IMR-90 (cell line): ENCODE measurements around the gene APAF1. TPM values are rescaled to one million over a fixed set of nuclear protein-coding genes. Genes with fewer than 3 reads are reported as not detected.
A peak's percentile ranks its signal among the peaks of the same experiment; 100 is the strongest.

Source experiments
- ATAC-seq: fragments of 200-7000 bp; cut with Tn5 transposase; 2 replicates; pipeline ENCODE4 v1.9.1; 2020; ENCODE audit warnings: low read depth, mild to moderate bottlenecking, moderate library complexity
- BruUV-seq: library from RNA; stranded (reverse); fragments of 400-500 nt; replicated peaks from 2 replicates; lab custom pipeline; 2021; lab: Mats Ljungman, UMichigan
- CTCF ChIA-PET: fragments of 300-600 bp; formaldehyde crosslinking; extraction: SDS; loops from one replicate; lab custom pipeline; 2021; ENCODE audit warnings: antibody characterized with exemption; lab: Yijun Ruan, JAX
- POLR2A ChIA-PET: fragments of 300-600 bp; sonication (Branson Sonifier 250); formaldehyde crosslinking; loops from one replicate; lab custom pipeline; 2022; ENCODE audit warnings: antibody characterized with exemption; ENCODE audit not compliant: unreplicated experiment; lab: Charles Lee
- DNase-seq: peaks from one replicate; pipeline ENCODE4 v3.0.0; 2013
- H2AFZ ChIP-seq: replicated peaks from 2 replicates; pipeline ENCODE3; 2013; ENCODE audit warnings: low read length, mild to moderate bottlenecking; ENCODE audit not compliant: poor library complexity
- H2AK5ac ChIP-seq: 2 replicates; pipeline ENCODE4 v1.6.1; 2013; ENCODE audit warnings: low read depth, low read length, inconsistent platforms
- H2AK9ac ChIP-seq: replicated peaks from 2 replicates; pipeline ENCODE3; 2013; ENCODE audit warnings: mild to moderate bottlenecking, low read depth, low read length, moderate library complexity; ENCODE audit not compliant: poor library complexity
- H2BK120ac ChIP-seq: 2 replicates; pipeline ENCODE4 v1.6.1; 2013; ENCODE audit warnings: low read depth, low read length, inconsistent platforms
- H2BK15ac ChIP-seq: 3 replicates; pipeline ENCODE4 v1.6.1; 2013; ENCODE audit warnings: low read depth, low read length, inconsistent platforms
- H2BK20ac ChIP-seq: 2 replicates; pipeline ENCODE4 v1.6.1; 2013; ENCODE audit warnings: low read depth, mild to moderate bottlenecking, inconsistent platforms, low read length, moderate library complexity
- H2BK5ac ChIP-seq: 2 replicates; pipeline ENCODE4 v1.6.1; 2013; ENCODE audit warnings: mild to moderate bottlenecking, low read depth, low read length, inconsistent platforms; ENCODE audit not compliant: poor library complexity, severe bottlenecking
- H3K14ac ChIP-seq: replicated peaks from 2 replicates; pipeline ENCODE4 v1.6.1; 2013; ENCODE audit warnings: low read depth, low read length, inconsistent platforms
- H3K18ac ChIP-seq: 2 replicates; pipeline ENCODE4 v1.6.1; 2013; ENCODE audit warnings: low read depth, low read length, control low read depth
- H3K23ac ChIP-seq: 2 replicates; pipeline ENCODE4 v1.6.1; 2013; ENCODE audit warnings: low read depth, low read length, inconsistent platforms
- H3K27ac ChIP-seq: 2 replicates; pipeline ENCODE4 v1.5.1; 2013; ENCODE audit warnings: mild to moderate bottlenecking, control low read depth, low read length; ENCODE audit not compliant: insufficient read depth
- H3K27me3 ChIP-seq: 2 replicates; pipeline ENCODE4 v1.6.1; 2013; ENCODE audit warnings: low read length; ENCODE audit not compliant: control insufficient read depth, insufficient read depth
- H3K36me3 ChIP-seq: 2 replicates; pipeline ENCODE4 v1.6.1; 2013; ENCODE audit warnings: low read length, mixed read lengths; ENCODE audit not compliant: control insufficient read depth, insufficient read depth
- H3K4ac ChIP-seq: 2 replicates; pipeline ENCODE4 v1.6.1; 2013; ENCODE audit warnings: low read depth, low read length, inconsistent platforms
- H3K4me1 ChIP-seq: 2 replicates; pipeline ENCODE4 v1.6.1; 2013; ENCODE audit warnings: low read length, mixed read lengths; ENCODE audit not compliant: control insufficient read depth, insufficient read depth
- H3K4me2 ChIP-seq: 2 replicates; pipeline ENCODE4 v1.6.1; 2013; ENCODE audit warnings: low read depth, mild to moderate bottlenecking, control low read depth, low read length, moderate library complexity
- H3K4me3 ChIP-seq: 2 replicates; pipeline ENCODE4 v1.5.1; 2013; ENCODE audit warnings: low read depth, mild to moderate bottlenecking, control low read depth, low read length, moderate library complexity; ENCODE audit not compliant: insufficient read depth
- H3K56ac ChIP-seq: 2 replicates; pipeline ENCODE4 v1.6.1; 2013; ENCODE audit warnings: low read length, inconsistent platforms; ENCODE audit not compliant: insufficient read depth; ENCODE audit errors: extremely low read depth
- H3K79me1 ChIP-seq, 2 experiments: 2 replicates each; pipeline ENCODE4 v1.6.1; 2013; ENCODE audit warnings: low read length in 2 of 2, inconsistent platforms in 1 of 2, low read depth in 1 of 2
- H3K9ac ChIP-seq: 2 replicates; pipeline ENCODE4 v1.6.1; 2013; ENCODE audit warnings: low read depth, low read length, control low read depth
- H3K9me1 ChIP-seq: 2 replicates; pipeline ENCODE4 v1.6.1; 2013; ENCODE audit warnings: low read length, inconsistent platforms; ENCODE audit not compliant: insufficient read depth
- H3K9me3 ChIP-seq: 2 replicates; pipeline ENCODE4 v1.6.1; 2013; ENCODE audit warnings: low read length; ENCODE audit not compliant: control insufficient read depth, insufficient read depth
- H4K20me1 ChIP-seq: 2 replicates; pipeline ENCODE4 v1.6.1; 2013; ENCODE audit warnings: low read length, inconsistent platforms; ENCODE audit not compliant: insufficient read depth
- H4K5ac ChIP-seq: 2 replicates; pipeline ENCODE4 v1.6.1; 2013; ENCODE audit warnings: mild to moderate bottlenecking, low read depth, low read length, control low read depth
- H4K8ac ChIP-seq, 2 experiments: 2 replicates each; pipeline ENCODE4 v1.6.1; 2013; ENCODE audit warnings: low read depth in 2 of 2, low read length in 2 of 2, control low read depth in 1 of 2, inconsistent platforms in 1 of 2
- H4K91ac ChIP-seq: 2 replicates; pipeline ENCODE4 v1.6.1; 2013; ENCODE audit warnings: low read depth, low read length, inconsistent platforms; ENCODE audit not compliant: insufficient read depth
- CEBPB ChIP-seq: IDR thresholded peaks from 2 replicates; pipeline ENCODE4 v1.6.1; 2012; ENCODE audit warnings: low read depth, low read length, improper control_type of control experiment
- CHD1 ChIP-seq: IDR thresholded peaks from 2 replicates; pipeline ENCODE4 v1.6.1; 2012; ENCODE audit warnings: low read depth, low read length, improper control_type of control experiment
- FOS ChIP-seq: fragments of 150-350 bp; IDR thresholded peaks from 2 replicates; pipeline ENCODE4 v1.6.1; 2016; ENCODE audit warnings: low read depth, low read length
- MAZ ChIP-seq: IDR thresholded peaks from 2 replicates; pipeline ENCODE4 v1.6.1; 2012; ENCODE audit warnings: low read depth, mild to moderate bottlenecking, low read length, improper control_type of control experiment, moderate library complexity, borderline replicate concordance
- MXI1 ChIP-seq: IDR thresholded peaks from 2 replicates; pipeline ENCODE4 v1.6.1; 2012; ENCODE audit warnings: low read depth, mild to moderate bottlenecking, low read length, moderate library complexity, borderline replicate concordance
- POLR2A ChIP-seq: IDR thresholded peaks from 2 replicates; pipeline ENCODE4 v1.6.1; 2012; ENCODE audit warnings: mild to moderate bottlenecking, low read depth, low read length
- RAD21 ChIP-seq: IDR thresholded peaks from 2 replicates; pipeline ENCODE4 v1.6.1; 2012; ENCODE audit warnings: low read length, improper control_type of control experiment
- RCOR1 ChIP-seq: IDR thresholded peaks from 2 replicates; pipeline ENCODE4 v1.6.1; 2012; ENCODE audit warnings: mild to moderate bottlenecking, low read length, improper control_type of control experiment; ENCODE audit not compliant: insufficient replicate concordance
- SMC3 ChIP-seq: fragments of 150-350 bp; IDR thresholded peaks from 2 replicates; pipeline ENCODE4 v1.6.1; 2016; ENCODE audit warnings: low read depth, mild to moderate bottlenecking, antibody characterized with exemption, low read length, moderate library complexity
- WGBS, 2 experiments: methylation state at CpG; one replicate each; pipeline versions ENCODE4 v1.1.5 to v1.1.7; 2013; ENCODE audit warnings: missing lambda C conversion rate in 2 of 2; ENCODE audit not compliant: insufficient read length in 1 of 2; ENCODE audit errors: extremely low coverage in 2 of 2; 5-methylcytosine and 5-hydroxymethylcytosine counted together
- dilution Hi-C: fragments of 300-500 bp; cut with HindIII; formaldehyde crosslinking; loops from one replicate; pipeline ENCODE4 v1.14.3; 2018; ENCODE audit warnings: low sequenced_read_pairs; ENCODE audit not compliant: unreplicated experiment
- in situ Hi-C: fragments of 300-500 bp; cut with MboI; formaldehyde crosslinking; loops from 3 replicates; pipeline ENCODE4 v1.14.3; 2019; ENCODE audit warnings: low sequenced_read_pairs, inconsistent platforms, mixed read lengths
- intact Hi-C: fragments of 100-400 bp; cut with micrococcal nuclease; formaldehyde crosslinking; loops from 2 replicates; pipeline ENCODE4 v1.10.0; 2022
- polyA plus RNA-seq, 3 experiments: library from polyadenylated mRNA; depleted of rRNA; stranded (reverse); fragments of >200 nt; gene quantifications; 2 replicates each; pipeline ENCODE4 v1.2.3, GENCODE V29; 2012; ENCODE audit warnings: low replicate concordance in 1 of 3
- total RNA-seq: library from RNA; depleted of rRNA; stranded (reverse); fragments of >200 nt; gene quantifications from 2 replicates; pipeline ENCODE4 v1.2.3, GENCODE V29; 2012
- TF ChIP-seq, protein P1 (sequence below): conservative IDR thresholded peaks from 2 replicates; pipeline ENCODE4 v1.5.1; 2012; ENCODE audit warnings: mild to moderate bottlenecking, low read depth, low read length, improper control_type of control experiment

Gene APAF1
- total and polyA plus RNA-seq, 2 of the 4 experiments (the other 2 are of a cell fraction): 10.9 to 32.8 TPM

DNA sequence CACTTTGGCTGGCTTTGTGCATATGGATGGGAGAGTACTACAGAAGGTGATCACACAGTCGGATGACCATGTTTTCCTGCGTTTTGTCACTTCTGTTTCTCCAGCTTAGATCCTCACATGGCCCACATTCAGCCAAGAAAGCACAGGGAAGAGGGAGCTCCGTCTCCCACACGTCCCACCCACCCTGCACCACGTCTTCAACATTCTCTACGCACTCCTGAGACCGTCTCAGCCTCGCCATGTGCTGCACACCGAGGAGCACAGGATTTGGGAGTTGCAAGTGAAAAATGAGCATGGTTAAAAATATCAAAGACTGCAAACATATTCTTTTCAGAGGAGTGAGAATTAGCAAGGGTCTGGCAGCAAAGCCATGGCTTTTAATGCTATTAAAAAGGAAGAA lies 122.2 kb downstream of the APAF1 start:
- in situ Hi-C loops: no loop called here
- H3K18ac ChIP-seq: no peak overlapping the region
- H2BK120ac ChIP-seq: no peak overlapping the region
- no peak overlapping the region for H3K4me3 ChIP-seq
- H4K20me1 ChIP-seq: no peaks in the 10 kb centered on the region
- DNase-seq: no peak
- H3K14ac ChIP-seq: no peak overlapping the region
- no peaks in the 10 kb centered on the region for H3K79me1 ChIP-seq
- intact Hi-C loops: no loop called here
- H3K4me1 ChIP-seq: no peaks in the 10 kb centered on the region
- H2AK5ac ChIP-seq: no peak overlapping the region
- no peak for ATAC-seq
- H2AFZ ChIP-seq: peak overlapping the region; percentile 26
- H3K56ac ChIP-seq: no peak overlapping the region
- no peaks in the 10 kb centered on the region for H3K9me3 ChIP-seq
- H2BK5ac ChIP-seq: no peak overlapping the region
- no peaks in the 10 kb centered on the region for H3K9me1 ChIP-seq
- H3K36me3 ChIP-seq: no peaks in the 10 kb centered on the region
- no CpG with 5 or more reads among the region's 9 CpGs for WGBS, 2 experiments
- H3K27ac ChIP-seq: no peak overlapping the region
- BruUV-seq: no TSS peak
- no peak overlapping the region for H4K91ac ChIP-seq
- no peak overlapping the region for H3K23ac ChIP-seq
- H4K5ac ChIP-seq: no peak overlapping the region
- peaks cover 4% of the 10 kb centered on the region for H3K27me3 ChIP-seq
- no peak overlapping the region for H2BK15ac ChIP-seq
- H2AK9ac ChIP-seq: no peak overlapping the region
- H2BK20ac ChIP-seq: no peak overlapping the region
- ChIA-PET POLR2A (no interaction called here), CTCF (no interaction called here)
- TF ChIP-seq FOS (no peak), MXI1 (no peak), SMC3 (no peak), CEBPB (no peak), POLR2A (no peak), RAD21 (no peak), RCOR1 (no peak), MAZ (no peak), CHD1 (no peak)
- TF ChIP-seq, protein P1, sequence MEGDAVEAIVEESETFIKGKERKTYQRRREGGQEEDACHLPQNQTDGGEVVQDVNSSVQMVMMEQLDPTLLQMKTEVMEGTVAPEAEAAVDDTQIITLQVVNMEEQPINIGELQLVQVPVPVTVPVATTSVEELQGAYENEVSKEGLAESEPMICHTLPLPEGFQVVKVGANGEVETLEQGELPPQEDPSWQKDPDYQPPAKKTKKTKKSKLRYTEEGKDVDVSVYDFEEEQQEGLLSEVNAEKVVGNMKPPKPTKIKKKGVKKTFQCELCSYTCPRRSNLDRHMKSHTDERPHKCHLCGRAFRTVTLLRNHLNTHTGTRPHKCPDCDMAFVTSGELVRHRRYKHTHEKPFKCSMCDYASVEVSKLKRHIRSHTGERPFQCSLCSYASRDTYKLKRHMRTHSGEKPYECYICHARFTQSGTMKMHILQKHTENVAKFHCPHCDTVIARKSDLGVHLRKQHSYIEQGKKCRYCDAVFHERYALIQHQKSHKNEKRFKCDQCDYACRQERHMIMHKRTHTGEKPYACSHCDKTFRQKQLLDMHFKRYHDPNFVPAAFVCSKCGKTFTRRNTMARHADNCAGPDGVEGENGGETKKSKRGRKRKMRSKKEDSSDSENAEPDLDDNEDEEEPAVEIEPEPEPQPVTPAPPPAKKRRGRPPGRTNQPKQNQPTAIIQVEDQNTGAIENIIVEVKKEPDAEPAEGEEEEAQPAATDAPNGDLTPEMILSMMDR: no peak
- H3K4me2 ChIP-seq: no peak overlapping the region
- H4K8ac ChIP-seq: no peak overlapping the region
- H3K4ac ChIP-seq: no peak overlapping the region
- dilution Hi-C loops: no loop called here
- no peak overlapping the region for H3K9ac ChIP-seq
